GM12878 (cell line): ENCODE results near the gene IQGAP3.

Source experiments
- CEBPB ChIP-seq, 2 experiments: fragments of 150-350 bp in 1 of 2; IDR thresholded peaks; 2 replicates each; pipeline ENCODE4 v1.6.1; 2012 to 2014; ENCODE audit warnings: low read depth in 2 of 2, low read length in 2 of 2, borderline replicate concordance in 1 of 2, inconsistent platforms in 1 of 2
- CHD4 ChIP-seq: fragments of 200-600 bp; sonication (generic); IDR thresholded peaks from 2 replicates; pipeline ENCODE4 v1.6.1; 2016; ENCODE audit warnings: mild to moderate bottlenecking
- CTCF ChIP-seq, 3 experiments: IDR thresholded peaks in 2 of 3; conservative IDR thresholded peaks in 1 of 3; 2 replicates each; pipeline ENCODE4 v1.5.1; 2011; ENCODE audit warnings: low read depth in 3 of 3, low read length in 3 of 3, mild to moderate bottlenecking in 3 of 3, control low read depth in 2 of 3, moderate library complexity in 2 of 3, inconsistent platforms in 1 of 3, mixed read lengths in 1 of 3; ENCODE audit not compliant: control insufficient read depth in 2 of 3, insufficient read depth in 1 of 3; ENCODE audit errors: extremely low read depth in 1 of 3
- EGR1 ChIP-seq, 2 experiments: IDR thresholded peaks; 1 replicate in 1 of 2; 2 replicates in 1 of 2; pipeline ENCODE4 v1.6.1; 2011 to 2012; ENCODE audit warnings: low read depth in 2 of 2, low read length in 2 of 2, borderline replicate concordance in 1 of 2, mild to moderate bottlenecking in 1 of 2, moderate library complexity in 1 of 2
- FOXM1 ChIP-seq: IDR thresholded peaks from 2 replicates; pipeline ENCODE4 v1.6.1; 2012; ENCODE audit warnings: low read depth, mild to moderate bottlenecking, inconsistent platforms, low read length, moderate library complexity
- HDAC6 ChIP-seq: fragments of 200-600 bp; sonication (generic); IDR thresholded peaks from one replicate; pipeline ENCODE4 v1.8.0; 2017; ENCODE audit warnings: antibody characterized with exemption; ENCODE audit not compliant: unreplicated experiment
- NFYB ChIP-seq: IDR thresholded peaks from 2 replicates; pipeline ENCODE4 v1.6.1; 2011; ENCODE audit warnings: low read depth, mild to moderate bottlenecking, low read length, improper control_type of control experiment, moderate library complexity; ENCODE audit not compliant: insufficient read depth
- NKRF ChIP-seq: fragments of 450-650 bp; conservative IDR thresholded peaks from 2 replicates; pipeline ENCODE4 v1.6.1; 2017; ENCODE audit warnings: mild to moderate bottlenecking, moderate library complexity
- PBX3 ChIP-seq: IDR thresholded peaks from 2 replicates; pipeline ENCODE4 v1.6.1; 2011; ENCODE audit warnings: mild to moderate bottlenecking, low read depth, low read length, moderate library complexity; ENCODE audit not compliant: insufficient replicate concordance
- POLR2A ChIP-seq: IDR thresholded peaks from 2 replicates; pipeline ENCODE4 v1.6.1; 2011; ENCODE audit warnings: low read depth, mild to moderate bottlenecking, low read length
- POLR2AphosphoS5 ChIP-seq: IDR thresholded peaks from 2 replicates; pipeline ENCODE4 v1.6.1; 2011; ENCODE audit warnings: mild to moderate bottlenecking, low read length, inconsistent platforms
- RAD51 ChIP-seq: fragments of 450-650 bp; IDR thresholded peaks from 2 replicates; pipeline ENCODE4 v1.6.1; 2016; ENCODE audit warnings: moderate library complexity, mild to moderate bottlenecking, inconsistent platforms
- USF2 ChIP-seq: IDR thresholded peaks from 2 replicates; pipeline ENCODE4 v1.6.1; 2011; ENCODE audit warnings: low read depth, low read length, improper control_type of control experiment, borderline replicate concordance
- ZBED1 ChIP-seq: IDR thresholded peaks from 2 replicates; pipeline ENCODE4 v1.6.1; 2016; ENCODE audit warnings: borderline replicate concordance

- TF ChIP-seq CEBPB (IDR thresholded peaks at IDR 0.05; ENCODE audit: borderline replicate concordance in 1 of 2, low read depth in 2 of 2, low read length in 2 of 2) (no peak), POLR2A (no peak), CTCF (IDR thresholded peaks at IDR 0.05 in 2 of 3, conservative IDR thresholded peaks at IDR 0.05 in 1 of 3; ENCODE audit: control insufficient read depth in 2 of 3, extremely low read depth in 1 of 3, insufficient read depth in 1 of 3, low read depth in 3 of 3, low read length in 3 of 3) (no peak), PBX3 (no peak), NKRF (no peak), FOXM1 (no peak), NFYB (no peak), CHD4 (no peak), HDAC6 (no peak), RAD51 (no peak), EGR1 (IDR thresholded peaks at IDR 0.05; ENCODE audit: borderline replicate concordance in 1 of 2, low read depth in 2 of 2, low read length in 2 of 2) (no peak), USF2 (no peak), POLR2AphosphoS5 (no peak), ZBED1 (no peak)
Observed at GRCh38 chr1:156560585-156561163, 11.7 kb downstream of the IQGAP3 start.
